ENCODE measurements around the gene C12orf43.

C12orf43 gene

DNA sequence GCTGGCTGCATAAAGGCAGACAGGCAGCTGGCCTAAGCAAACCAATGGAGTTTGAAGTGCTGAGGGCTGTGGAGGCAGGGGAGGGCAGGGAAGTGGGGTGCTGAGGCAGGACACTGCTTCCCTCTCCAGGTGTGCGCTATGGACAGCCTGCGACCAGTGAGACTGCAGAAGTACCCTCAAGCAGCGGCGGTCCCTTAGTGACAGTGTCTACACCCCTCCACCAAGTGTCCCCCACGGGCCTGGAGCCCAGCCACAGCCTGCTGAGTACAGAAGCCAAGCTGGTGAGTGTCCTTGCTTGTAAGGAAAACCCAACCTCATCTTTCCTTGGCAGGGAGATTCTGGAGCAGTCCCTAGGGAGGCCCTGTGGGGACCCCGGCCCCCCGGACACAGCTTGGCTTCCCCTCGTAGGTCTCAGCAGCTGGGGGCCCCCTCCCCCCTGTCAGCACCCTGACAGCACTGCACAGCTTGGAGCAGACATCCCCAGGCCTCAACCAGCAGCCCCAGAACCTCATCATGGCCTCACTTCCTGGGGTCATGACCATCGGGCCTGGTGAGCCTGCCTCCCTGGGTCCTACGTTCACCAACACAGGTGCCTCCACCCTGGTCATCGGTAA lies 20.0 kb downstream of the C12orf43 start:
- no peak overlapping the region for H3K27ac ChIP-seq (replicated peaks)
- no peak overlapping the region for H3K4me3 ChIP-seq (replicated peaks; ENCODE audit: insufficient read depth, low read length)
- TF ChIP-seq POLR2AphosphoS5 (IDR thresholded peaks at IDR 0.05; ENCODE audit: low read depth) (no peak), SPI1 (IDR thresholded peaks at IDR 0.05; ENCODE audit: borderline replicate concordance, low read depth) (no peak), GABPA (IDR thresholded peaks at IDR 0.05; ENCODE audit: low read depth) (no peak), CTCF (IDR thresholded peaks at IDR 0.05; ENCODE audit: insufficient read depth, low read length) (no peak)
- TF ChIP-seq, protein P1, sequence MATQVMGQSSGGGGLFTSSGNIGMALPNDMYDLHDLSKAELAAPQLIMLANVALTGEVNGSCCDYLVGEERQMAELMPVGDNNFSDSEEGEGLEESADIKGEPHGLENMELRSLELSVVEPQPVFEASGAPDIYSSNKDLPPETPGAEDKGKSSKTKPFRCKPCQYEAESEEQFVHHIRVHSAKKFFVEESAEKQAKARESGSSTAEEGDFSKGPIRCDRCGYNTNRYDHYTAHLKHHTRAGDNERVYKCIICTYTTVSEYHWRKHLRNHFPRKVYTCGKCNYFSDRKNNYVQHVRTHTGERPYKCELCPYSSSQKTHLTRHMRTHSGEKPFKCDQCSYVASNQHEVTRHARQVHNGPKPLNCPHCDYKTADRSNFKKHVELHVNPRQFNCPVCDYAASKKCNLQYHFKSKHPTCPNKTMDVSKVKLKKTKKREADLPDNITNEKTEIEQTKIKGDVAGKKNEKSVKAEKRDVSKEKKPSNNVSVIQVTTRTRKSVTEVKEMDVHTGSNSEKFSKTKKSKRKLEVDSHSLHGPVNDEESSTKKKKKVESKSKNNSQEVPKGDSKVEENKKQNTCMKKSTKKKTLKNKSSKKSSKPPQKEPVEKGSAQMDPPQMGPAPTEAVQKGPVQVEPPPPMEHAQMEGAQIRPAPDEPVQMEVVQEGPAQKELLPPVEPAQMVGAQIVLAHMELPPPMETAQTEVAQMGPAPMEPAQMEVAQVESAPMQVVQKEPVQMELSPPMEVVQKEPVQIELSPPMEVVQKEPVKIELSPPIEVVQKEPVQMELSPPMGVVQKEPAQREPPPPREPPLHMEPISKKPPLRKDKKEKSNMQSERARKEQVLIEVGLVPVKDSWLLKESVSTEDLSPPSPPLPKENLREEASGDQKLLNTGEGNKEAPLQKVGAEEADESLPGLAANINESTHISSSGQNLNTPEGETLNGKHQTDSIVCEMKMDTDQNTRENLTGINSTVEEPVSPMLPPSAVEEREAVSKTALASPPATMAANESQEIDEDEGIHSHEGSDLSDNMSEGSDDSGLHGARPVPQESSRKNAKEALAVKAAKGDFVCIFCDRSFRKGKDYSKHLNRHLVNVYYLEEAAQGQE (IDR thresholded peaks at IDR 0.05; ENCODE audit: insufficient replicate concordance, low read depth), result no peak
- DNase-seq (ENCODE audit: low read depth in 1 of 2, low spot score in 1 of 2), result no peak
- peaks cover 3% of the 10 kb centered on the region for H3K27me3 ChIP-seq (ENCODE audit: insufficient read depth, poor library complexity, severe bottlenecking)

DNA sequence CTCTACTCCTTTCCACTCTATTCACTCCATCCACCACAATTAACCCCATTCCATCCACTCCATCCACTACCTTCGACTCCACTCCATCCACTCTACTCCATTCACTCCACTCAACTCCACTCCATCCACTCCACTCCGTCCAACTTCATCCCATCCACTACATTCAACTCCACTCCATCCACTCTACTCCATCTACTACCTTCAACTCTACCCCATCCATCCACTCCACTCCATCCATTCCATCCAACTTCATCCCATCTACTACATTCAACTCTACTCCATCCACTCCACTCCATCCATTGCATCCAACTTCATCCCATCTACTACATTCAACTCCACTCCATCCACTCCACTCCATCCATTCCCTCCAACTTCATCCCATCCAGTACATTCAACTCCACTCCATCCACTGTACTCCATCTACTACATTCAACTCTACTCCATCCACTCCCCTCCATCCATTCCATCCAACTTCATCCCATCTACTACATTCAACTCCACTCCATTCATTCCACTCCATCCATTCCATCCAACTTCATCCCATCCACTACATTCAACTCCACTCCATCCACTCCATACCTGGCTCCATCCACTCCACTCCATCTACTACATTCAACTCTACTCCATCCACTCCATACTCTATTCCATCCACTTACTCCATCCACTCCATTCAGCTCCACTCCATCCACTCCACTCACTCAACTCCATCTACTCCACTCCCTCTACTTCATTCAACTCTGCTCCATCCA lies 21.5 kb downstream of the C12orf43 start:
- Histone ChIP-seq H3K4me3 (replicated peaks; ENCODE audit: insufficient read depth, low read length) (no peak overlapping the region), H3K27ac (replicated peaks) (no peak overlapping the region), H3K27me3 (ENCODE audit: insufficient read depth, poor library complexity, severe bottlenecking) (peaks cover 3% of the 10 kb centered on the region)
- DNase-seq (ENCODE audit: low read depth in 1 of 2, low spot score in 1 of 2), result no peak
- no peak for TF ChIP-seq CTCF (IDR thresholded peaks at IDR 0.05; ENCODE audit: insufficient read depth, low read length)
- TF ChIP-seq POLR2AphosphoS5 (IDR thresholded peaks at IDR 0.05; ENCODE audit: low read depth), result no peak
- no peak for TF ChIP-seq GABPA (IDR thresholded peaks at IDR 0.05; ENCODE audit: low read depth)
- no peak for TF ChIP-seq SPI1 (IDR thresholded peaks at IDR 0.05; ENCODE audit: borderline replicate concordance, low read depth)
- TF ChIP-seq, protein P1 (IDR thresholded peaks at IDR 0.05; ENCODE audit: insufficient replicate concordance, low read depth), result no peak

DNA sequence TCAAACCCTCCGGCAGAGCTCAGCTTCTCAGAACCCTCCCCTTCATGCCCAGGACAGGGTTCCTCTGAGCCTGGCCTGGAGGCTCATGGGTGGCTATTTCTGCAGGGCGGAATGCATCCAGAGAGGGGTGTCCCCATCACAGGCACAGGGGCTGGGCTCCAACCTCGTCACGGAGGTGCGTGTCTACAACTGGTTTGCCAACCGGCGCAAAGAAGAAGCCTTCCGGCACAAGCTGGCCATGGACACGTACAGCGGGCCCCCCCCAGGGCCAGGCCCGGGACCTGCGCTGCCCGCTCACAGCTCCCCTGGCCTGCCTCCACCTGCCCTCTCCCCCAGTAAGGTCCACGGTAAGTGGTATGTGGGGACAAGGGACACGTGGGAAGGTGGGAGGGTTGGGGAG lies 22.2 kb downstream of the C12orf43 start:
- no peak overlapping the region for H3K27ac ChIP-seq (replicated peaks)
- TF ChIP-seq GABPA (IDR thresholded peaks at IDR 0.05; ENCODE audit: low read depth) (no peak), CTCF (IDR thresholded peaks at IDR 0.05; ENCODE audit: insufficient read depth, low read length) (no peak)
- no peak for DNase-seq (ENCODE audit: low read depth in 1 of 2, low spot score in 1 of 2)
- no peak overlapping the region for H3K4me3 ChIP-seq (replicated peaks; ENCODE audit: insufficient read depth, low read length)
- peaks cover 3% of the 10 kb centered on the region for H3K27me3 ChIP-seq (ENCODE audit: insufficient read depth, poor library complexity, severe bottlenecking)

All from HL-60 (cell line).